ENCODE data around the gene ZBTB32.

ZBTB32 gene

GRCh38 chr19:35736913-35737886, 32.8 kb downstream of the ZBTB32 start:
- no peak for DNase-seq (ENCODE audit: low spot score)

- no peak for DNase-seq (ENCODE audit: low spot score)
Observed at GRCh38 chr19:35738021-35738886, 33.9 kb downstream of the ZBTB32 start.

- DNase-seq (ENCODE audit: low spot score): no peak
Observed at GRCh38 chr19:35738887-35739229, 34.5 kb downstream of the ZBTB32 start.

- DNase-seq (ENCODE audit: low spot score): no peak
Observed at GRCh38 chr19:35739275-35740107, 35.1 kb downstream of the ZBTB32 start.

- DNase-seq (ENCODE audit: low spot score): no peak
Observed at GRCh38 chr19:35740108-35740422, 35.7 kb downstream of the ZBTB32 start.

- DNase-seq (ENCODE audit: low spot score): peak; percentile 97
Observed at GRCh38 chr19:35740423-35741202, 36.3 kb downstream of the ZBTB32 start.

- no peak for DNase-seq (ENCODE audit: low spot score)
Observed at GRCh38 chr19:35741203-35741515, 36.8 kb downstream of the ZBTB32 start.

- no peak for DNase-seq (ENCODE audit: low spot score)
Observed at GRCh38 chr19:35742121-35742724, 37.9 kb downstream of the ZBTB32 start, which contains the start of gene IGFLR1. IGFLR1 (minus strand) TSS chr19:35742452; CDS start chr19:35741180, 1,272 bp downstream.

- DNase-seq (ENCODE audit: low spot score): no peak
Observed at GRCh38 chr19:35743640-35744429, 39.5 kb downstream of the ZBTB32 start.

- DNase-seq (ENCODE audit: low spot score): peak; percentile 95
Observed at GRCh38 chr19:35744430-35745327, 40.3 kb downstream of the ZBTB32 start.

- peak; percentile 96 for DNase-seq (ENCODE audit: low spot score)
Observed at GRCh38 chr19:35745328-35746086, 41.1 kb downstream of the ZBTB32 start, which contains the start of the genes PSENEN and U2AF1L4. PSENEN (plus strand) TSS chr19:35745651; CDS start chr19:35745931, 280 bp downstream. U2AF1L4 (minus strand) TSS chr19:35745418; CDS start chr19:35745391, 27 bp downstream.

GRCh38 chr19:35746087-35746462, 41.7 kb downstream of the ZBTB32 start:
- no peak for DNase-seq (ENCODE audit: low spot score)

GRCh38 chr19:35746531-35746930, 42.2 kb downstream of the ZBTB32 start:
- DNase-seq (ENCODE audit: low spot score): no peak

- peak; percentile 99 for DNase-seq (ENCODE audit: low spot score)
Observed at GRCh38 chr19:35748106-35749020, 44.0 kb downstream of the ZBTB32 start, which contains the start of gene LIN37. LIN37 (plus strand) TSS chr19:35748576; CDS start chr19:35748725, 149 bp downstream.

- no peak for DNase-seq (ENCODE audit: low spot score)
Observed at GRCh38 chr19:35750167-35750566, 45.8 kb downstream of the ZBTB32 start.

- DNase-seq (ENCODE audit: low spot score): no peak
Observed at GRCh38 chr19:35751839-35752745, 47.7 kb downstream of the ZBTB32 start.

All from ecto neural progenitor cell (in vitro differentiated cells).